Endodermal cell (in vitro differentiated cells): ENCODE results near the gene ABCA7. TPM values are rescaled to one million over a fixed set of nuclear protein-coding genes. Genes with fewer than 3 reads are reported as not detected.

ENCODE experiments used
- DNase-seq: peaks from one replicate; pipeline ENCODE4 v3.0.0-alpha.2; 2017
- H3K27ac ChIP-seq: 2 replicates; pipeline ENCODE4 v1.5.1; 2013; ENCODE audit warnings: mild to moderate bottlenecking, low read depth, low read length, moderate library complexity
- H3K27me3 ChIP-seq: 2 replicates; pipeline ENCODE4 v1.6.1; 2013; ENCODE audit warnings: mild to moderate bottlenecking, low read length, moderate library complexity; ENCODE audit not compliant: insufficient read depth, control insufficient read depth, poor library complexity, severe bottlenecking
- H3K36me3 ChIP-seq: 2 replicates; pipeline ENCODE4 v1.7.0; 2013; ENCODE audit warnings: mild to moderate bottlenecking, low read length, moderate library complexity; ENCODE audit not compliant: control insufficient read depth, insufficient read depth
- H3K4me1 ChIP-seq: one replicate; pipeline ENCODE4 v1.7.0; 2013; ENCODE audit warnings: low read length; ENCODE audit not compliant: control insufficient read depth, insufficient read depth
- H3K4me3 ChIP-seq: 2 replicates; pipeline ENCODE4 v1.5.1; 2013; ENCODE audit warnings: mild to moderate bottlenecking, low read length, moderate library complexity
- H3K9ac ChIP-seq: 2 replicates; pipeline ENCODE4 v1.6.1; 2013; ENCODE audit warnings: mild to moderate bottlenecking, low read length, moderate library complexity; ENCODE audit not compliant: poor library complexity, severe bottlenecking; ENCODE audit errors: extremely low read depth
- H3K9me3 ChIP-seq: 2 replicates; pipeline ENCODE4 v1.6.1; 2013; ENCODE audit warnings: mild to moderate bottlenecking, low read length, moderate library complexity; ENCODE audit not compliant: control insufficient read depth
- H3K27ac Mint-ChIP-seq: 2 replicates; pipeline ENCODE4 v1.8.0; 2020; ENCODE audit warnings: mixed read lengths
- H3K27me3 Mint-ChIP-seq: 2 replicates; pipeline ENCODE4 v1.8.0; 2021; ENCODE audit warnings: mild to moderate bottlenecking, mixed read lengths; ENCODE audit not compliant: insufficient read depth
- H3K36me3 Mint-ChIP-seq: 2 replicates; pipeline ENCODE4 v1.8.0; 2020; ENCODE audit warnings: low read depth, mixed read lengths
- H3K4me1 Mint-ChIP-seq: 2 replicates; pipeline ENCODE4 v1.8.0; 2020; ENCODE audit warnings: mixed read lengths
- H3K4me3 Mint-ChIP-seq: 2 replicates; pipeline ENCODE4 v1.8.0; 2020; ENCODE audit warnings: mild to moderate bottlenecking, moderate library complexity, mixed read lengths
- H3K9me3 Mint-ChIP-seq: 2 replicates; pipeline ENCODE4 v1.8.0; 2020; ENCODE audit warnings: mild to moderate bottlenecking, mixed read lengths
- WGBS, 2 experiments: methylation state at CpG; one replicate each; pipeline versions ENCODE4 v1.1.5 to v1.1.7; 2013; ENCODE audit warnings: missing lambda C conversion rate in 2 of 2, mixed read lengths in 1 of 2; ENCODE audit not compliant: insufficient coverage in 1 of 2, insufficient read length in 1 of 2; 5-methylcytosine and 5-hydroxymethylcytosine counted together
- total RNA-seq, 2 donors: library from RNA; stranded (reverse); fragmentation: NEBNext Ultra II Directional in 1 of 2; extraction: Animal tissue kit (Norgen Biotek cat#: 25700) in 1 of 2; gene quantifications; 2 replicates in 1 of 2; 3 replicates in 1 of 2; pipeline ENCODE4 v1.2.1, GENCODE V29; 2021
- TF ChIP-seq, protein P1 (sequence below): fragments of 200-600 bp; sonication (generic); conservative IDR thresholded peaks from 2 replicates; pipeline ENCODE4 v1.5.0; 2021; ENCODE audit warnings: antibody characterized with exemption, mild to moderate bottlenecking

Gene ABCA7
- total RNA-seq, 2 donors from 2014 or later = 67.2 to 68.7 TPM

GRCh38 chr19:1032264-1032867 is 7.5 kb upstream of the ABCA7 start:
- no peak overlapping the region for H3K4me3 Mint-ChIP-seq
- H3K27ac Mint-ChIP-seq = no peak overlapping the region
- peaks cover 5% of the 10 kb centered on the region for H3K4me1 Mint-ChIP-seq
- H3K36me3 Mint-ChIP-seq = peaks cover 48% of the 10 kb centered on the region
- no peak overlapping the region for H3K27ac ChIP-seq
- 92 to 94% methylated on average over 19 to 20 of the region's 20 CpGs for WGBS, 2 experiments
- H3K36me3 ChIP-seq = peaks cover 55% of the 10 kb centered on the region
- TF ChIP-seq, protein P1, sequence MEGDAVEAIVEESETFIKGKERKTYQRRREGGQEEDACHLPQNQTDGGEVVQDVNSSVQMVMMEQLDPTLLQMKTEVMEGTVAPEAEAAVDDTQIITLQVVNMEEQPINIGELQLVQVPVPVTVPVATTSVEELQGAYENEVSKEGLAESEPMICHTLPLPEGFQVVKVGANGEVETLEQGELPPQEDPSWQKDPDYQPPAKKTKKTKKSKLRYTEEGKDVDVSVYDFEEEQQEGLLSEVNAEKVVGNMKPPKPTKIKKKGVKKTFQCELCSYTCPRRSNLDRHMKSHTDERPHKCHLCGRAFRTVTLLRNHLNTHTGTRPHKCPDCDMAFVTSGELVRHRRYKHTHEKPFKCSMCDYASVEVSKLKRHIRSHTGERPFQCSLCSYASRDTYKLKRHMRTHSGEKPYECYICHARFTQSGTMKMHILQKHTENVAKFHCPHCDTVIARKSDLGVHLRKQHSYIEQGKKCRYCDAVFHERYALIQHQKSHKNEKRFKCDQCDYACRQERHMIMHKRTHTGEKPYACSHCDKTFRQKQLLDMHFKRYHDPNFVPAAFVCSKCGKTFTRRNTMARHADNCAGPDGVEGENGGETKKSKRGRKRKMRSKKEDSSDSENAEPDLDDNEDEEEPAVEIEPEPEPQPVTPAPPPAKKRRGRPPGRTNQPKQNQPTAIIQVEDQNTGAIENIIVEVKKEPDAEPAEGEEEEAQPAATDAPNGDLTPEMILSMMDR = no peak
- H3K9me3 ChIP-seq = no peaks in the 10 kb centered on the region
- peaks cover 6% of the 10 kb centered on the region for H3K4me1 ChIP-seq
- H3K9me3 Mint-ChIP-seq = no peaks in the 10 kb centered on the region
- H3K9ac ChIP-seq = no peak overlapping the region
- no peaks in the 10 kb centered on the region for H3K27me3 Mint-ChIP-seq
- DNase-seq = no peak
- H3K27me3 ChIP-seq = no peaks in the 10 kb centered on the region
- H3K4me3 ChIP-seq = no peak overlapping the region

- peaks cover 48% of the 10 kb centered on the region for H3K36me3 ChIP-seq
- H3K4me1 ChIP-seq = no peaks in the 10 kb centered on the region
- TF ChIP-seq, protein P1 = peak; percentile 59
- peaks cover 52% of the 10 kb centered on the region for H3K36me3 Mint-ChIP-seq
- no peak overlapping the region for H3K4me3 ChIP-seq
- no peaks in the 10 kb centered on the region for H3K27me3 Mint-ChIP-seq
- no peaks in the 10 kb centered on the region for H3K27me3 ChIP-seq
- no peak overlapping the region for H3K27ac ChIP-seq
- H3K9me3 ChIP-seq = no peaks in the 10 kb centered on the region
- WGBS, 2 experiments = 89 to 95% methylated on average over 22 to 29 of the region's 29 CpGs
- H3K9me3 Mint-ChIP-seq = no peaks in the 10 kb centered on the region
- H3K27ac Mint-ChIP-seq = no peak overlapping the region
- DNase-seq = peak; percentile 75
- no peak overlapping the region for H3K9ac ChIP-seq
- peaks cover 5% of the 10 kb centered on the region for H3K4me1 Mint-ChIP-seq
- H3K4me3 Mint-ChIP-seq = no peak overlapping the region
Measured at GRCh38 chr19:1035998-1036621, 3.8 kb upstream of the ABCA7 start.

DNA sequence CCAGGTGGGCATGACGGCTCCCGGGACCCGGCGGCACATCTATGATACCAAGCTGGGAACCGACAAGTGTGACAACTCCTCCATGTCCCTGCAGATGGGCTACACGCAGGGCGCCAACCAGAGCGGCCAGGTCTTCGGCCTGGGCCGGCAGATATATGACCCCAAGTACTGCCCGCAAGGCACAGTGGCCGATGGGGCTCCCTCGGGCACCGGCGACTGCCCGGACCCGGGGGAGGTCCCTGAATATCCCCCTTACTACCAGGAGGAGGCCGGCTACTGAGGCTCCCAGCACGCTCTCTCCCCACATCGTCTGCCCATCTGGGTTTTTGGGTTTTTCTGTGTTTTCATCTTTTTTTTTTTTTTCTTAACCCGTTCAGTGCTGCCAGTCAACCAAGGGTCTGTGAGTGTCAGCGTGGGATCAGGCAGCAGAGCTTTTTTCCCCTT is 2.3 kb upstream of the ABCA7 start:
- H3K4me1 ChIP-seq = no peaks in the 10 kb centered on the region
- Mint-ChIP-seq H3K4me3 (no peak overlapping the region), H3K36me3 (peaks cover 47% of the 10 kb centered on the region), H3K4me1 (peaks cover 7% of the 10 kb centered on the region), H3K27ac (no peak overlapping the region), H3K27me3 (no peaks in the 10 kb centered on the region), H3K9me3 (no peaks in the 10 kb centered on the region)
- H3K27ac ChIP-seq = no peak overlapping the region
- peak; percentile 48 for DNase-seq
- no peaks in the 10 kb centered on the region for H3K9me3 ChIP-seq
- no peaks in the 10 kb centered on the region for H3K27me3 ChIP-seq
- H3K4me3 ChIP-seq = no peak overlapping the region
- H3K9ac ChIP-seq = no peak overlapping the region
- H3K36me3 ChIP-seq = peaks cover 46% of the 10 kb centered on the region
- TF ChIP-seq, protein P1 = peak; percentile 29
- 95% methylated on average over 15 to 22 of the region's 22 CpGs for WGBS, 2 experiments
